ENCODE measurements around the gene ENTPD7. TPM values are rescaled to one million over a fixed set of nuclear protein-coding genes. Genes with fewer than 3 reads are reported as not detected.

Gene ENTPD7
- total RNA-seq, 2 donors from 2014 or later: 3.5 to 3.7 TPM

DNA sequence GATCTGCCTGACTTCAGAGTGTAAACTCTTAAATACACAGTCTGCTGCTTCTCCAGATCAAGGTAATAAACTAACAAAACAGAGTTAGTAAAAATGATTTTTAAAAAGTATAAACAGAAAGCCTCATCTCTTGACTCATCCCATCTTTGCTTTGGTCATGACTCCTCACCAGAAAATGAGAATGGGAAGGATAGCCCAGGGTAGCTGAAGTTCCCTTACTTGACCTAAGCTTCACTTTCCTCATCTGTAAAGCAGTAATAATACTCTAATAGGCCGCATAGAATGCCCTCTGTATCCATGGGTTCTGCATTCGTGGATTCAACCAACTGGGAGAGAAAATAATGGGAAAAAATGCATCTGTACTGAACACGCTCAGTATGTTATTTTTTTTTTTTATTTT lies 27.8 kb upstream of the ENTPD7 start:
- Histone ChIP-seq H3K27ac (no peak overlapping the region), H3K4me3 (no peak overlapping the region), H3K4me1 (no peaks in the 10 kb centered on the region), H3K9me3 (no peaks in the 10 kb centered on the region), H3K27me3 (no peaks in the 10 kb centered on the region), H3K36me3 (no peaks in the 10 kb centered on the region)
- TF ChIP-seq, protein P1, sequence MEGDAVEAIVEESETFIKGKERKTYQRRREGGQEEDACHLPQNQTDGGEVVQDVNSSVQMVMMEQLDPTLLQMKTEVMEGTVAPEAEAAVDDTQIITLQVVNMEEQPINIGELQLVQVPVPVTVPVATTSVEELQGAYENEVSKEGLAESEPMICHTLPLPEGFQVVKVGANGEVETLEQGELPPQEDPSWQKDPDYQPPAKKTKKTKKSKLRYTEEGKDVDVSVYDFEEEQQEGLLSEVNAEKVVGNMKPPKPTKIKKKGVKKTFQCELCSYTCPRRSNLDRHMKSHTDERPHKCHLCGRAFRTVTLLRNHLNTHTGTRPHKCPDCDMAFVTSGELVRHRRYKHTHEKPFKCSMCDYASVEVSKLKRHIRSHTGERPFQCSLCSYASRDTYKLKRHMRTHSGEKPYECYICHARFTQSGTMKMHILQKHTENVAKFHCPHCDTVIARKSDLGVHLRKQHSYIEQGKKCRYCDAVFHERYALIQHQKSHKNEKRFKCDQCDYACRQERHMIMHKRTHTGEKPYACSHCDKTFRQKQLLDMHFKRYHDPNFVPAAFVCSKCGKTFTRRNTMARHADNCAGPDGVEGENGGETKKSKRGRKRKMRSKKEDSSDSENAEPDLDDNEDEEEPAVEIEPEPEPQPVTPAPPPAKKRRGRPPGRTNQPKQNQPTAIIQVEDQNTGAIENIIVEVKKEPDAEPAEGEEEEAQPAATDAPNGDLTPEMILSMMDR (IDR thresholded peaks at IDR 0.05): no peak
- DNase-seq (ENCODE audit: low spot score): no peak

DNA sequence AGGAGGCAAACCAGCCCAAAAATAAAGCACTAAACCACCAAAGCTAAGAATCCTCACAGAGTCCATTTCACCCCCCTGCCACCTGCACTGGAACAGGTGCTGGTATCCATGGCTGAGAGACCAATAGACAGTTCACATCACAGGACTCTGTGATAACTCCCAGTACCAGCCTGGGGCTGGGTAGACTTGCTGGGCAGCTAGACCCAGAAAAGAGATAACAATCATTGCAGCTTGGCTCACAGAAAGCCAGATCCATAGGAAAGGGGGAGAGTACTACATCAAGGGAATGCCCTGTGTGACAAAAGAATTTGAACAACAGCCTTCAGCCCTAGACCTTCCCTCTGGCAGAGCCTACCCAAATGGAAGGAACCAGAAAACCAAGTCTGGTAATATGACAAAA lies 25.5 kb upstream of the ENTPD7 start:
- TF ChIP-seq, protein P1 (IDR thresholded peaks at IDR 0.05): no peak
- H3K36me3 ChIP-seq: no peaks in the 10 kb centered on the region
- no peak for DNase-seq (ENCODE audit: low spot score)

DNA sequence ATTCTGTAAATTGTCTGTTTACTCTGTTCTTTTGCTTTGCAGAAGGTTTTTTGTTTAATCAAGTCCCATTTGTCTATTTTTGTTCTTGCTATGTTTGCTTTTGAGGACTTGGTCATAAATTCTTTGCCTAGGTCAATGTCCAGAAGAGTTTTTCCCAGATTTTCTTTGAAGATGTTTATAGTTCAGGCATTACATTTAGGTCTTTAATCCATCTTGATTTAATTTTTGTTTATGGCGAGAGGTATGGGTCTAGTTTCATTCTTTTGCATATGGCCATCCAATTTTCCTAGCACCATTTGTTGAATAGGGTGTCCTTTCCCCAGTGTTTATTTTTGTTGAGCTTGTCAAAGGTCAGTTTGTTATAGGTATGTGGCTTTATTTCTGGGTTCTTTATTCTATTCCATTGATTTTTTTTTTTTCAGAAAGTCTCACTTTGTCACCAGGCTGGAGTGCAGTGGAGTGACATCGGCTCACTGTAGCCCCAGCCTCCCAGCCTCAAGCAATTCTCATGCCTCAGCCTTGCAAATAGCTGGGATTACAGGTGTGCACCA lies 11.6 kb upstream of the ENTPD7 start:
- no peak for DNase-seq (ENCODE audit: low spot score)
- Histone ChIP-seq H3K9me3 (no peaks in the 10 kb centered on the region), H3K4me1 (no peaks in the 10 kb centered on the region), H3K36me3 (no peaks in the 10 kb centered on the region), H3K4me3 (no peak overlapping the region), H3K27ac (no peak overlapping the region), H3K27me3 (no peaks in the 10 kb centered on the region)
- TF ChIP-seq, protein P1 (IDR thresholded peaks at IDR 0.05): no peak

More for the DNA sequence above, 25.5 kb upstream of the ENTPD7 start:
- Histone ChIP-seq H3K27me3 (no peaks in the 10 kb centered on the region), H3K27ac (no peak overlapping the region), H3K9me3 (no peaks in the 10 kb centered on the region), H3K4me3 (no peak overlapping the region), H3K4me1 (no peaks in the 10 kb centered on the region)

DNA sequence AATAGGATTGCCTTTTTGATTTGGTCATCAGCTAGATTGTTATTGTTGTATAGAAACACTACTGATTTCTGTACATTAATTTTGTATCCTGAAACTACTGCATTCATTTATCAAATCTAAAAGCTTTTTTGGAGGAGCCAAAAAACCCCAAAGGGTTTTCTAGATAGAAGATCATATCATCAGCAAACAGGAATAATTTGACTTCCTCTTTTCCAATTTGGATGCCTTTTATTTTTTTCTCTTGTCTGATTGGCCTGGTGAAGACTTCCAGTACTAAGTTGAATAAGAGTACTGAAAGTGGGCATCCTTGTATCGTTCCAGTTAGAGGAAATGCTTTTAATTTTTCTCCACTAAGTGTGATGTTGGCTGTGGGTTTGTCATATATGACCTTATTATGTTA lies 10.6 kb upstream of the ENTPD7 start:
- Histone ChIP-seq H3K27me3 (no peaks in the 10 kb centered on the region), H3K4me1 (no peaks in the 10 kb centered on the region), H3K36me3 (no peaks in the 10 kb centered on the region), H3K27ac (no peak overlapping the region), H3K9me3 (no peaks in the 10 kb centered on the region), H3K4me3 (no peak overlapping the region)
- DNase-seq (ENCODE audit: low spot score): no peak
- TF ChIP-seq, protein P1 (IDR thresholded peaks at IDR 0.05): no peak

DNA sequence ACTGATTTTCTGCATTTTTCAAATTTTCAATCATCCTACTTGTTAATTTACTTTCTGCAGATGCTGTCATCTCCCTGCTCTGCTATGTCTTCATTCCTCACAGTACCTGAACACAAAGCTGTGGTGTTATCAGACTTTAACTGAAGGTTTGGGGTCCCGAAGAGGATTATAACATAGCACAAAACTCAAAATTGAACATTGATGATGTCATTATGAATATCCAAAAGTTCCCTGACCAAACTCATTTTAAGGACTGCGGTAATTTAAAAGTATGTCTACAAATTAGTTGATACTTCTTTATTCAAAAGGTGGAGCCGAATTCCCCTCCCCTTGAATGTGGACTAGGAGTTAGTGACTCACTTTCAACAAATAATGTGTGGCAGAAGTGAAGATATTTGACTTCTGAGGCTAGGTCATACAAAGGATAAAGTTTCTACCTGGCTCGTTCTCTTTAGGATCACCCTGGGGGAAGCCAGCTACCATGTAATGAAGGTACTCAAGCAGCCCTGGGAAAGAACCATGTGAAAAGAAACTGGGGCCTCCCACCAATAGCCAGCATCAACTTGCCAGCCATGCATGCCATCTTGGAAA lies 6.4 kb upstream of the ENTPD7 start:
- no peaks in the 10 kb centered on the region for H3K9me3 ChIP-seq
- no peak for DNase-seq (ENCODE audit: low spot score)
- H3K27ac ChIP-seq: no peak overlapping the region
- no peaks in the 10 kb centered on the region for H3K27me3 ChIP-seq
- no peaks in the 10 kb centered on the region for H3K36me3 ChIP-seq
- TF ChIP-seq, protein P1 (IDR thresholded peaks at IDR 0.05): no peak
- H3K4me1 ChIP-seq: no peaks in the 10 kb centered on the region
- H3K4me3 ChIP-seq: no peak overlapping the region
